HG02623 (cell line): ENCODE measurements around the gene SPACA9.

ENCODE experiments used
- ATAC-seq: cut with Tn5 transposase; IDR thresholded peaks from one replicate; pipeline ENCODE4 v1.9.1; 2021; ENCODE audit warnings: moderate library complexity; ENCODE audit not compliant: unreplicated experiment

The SPACA9 gene

DNA sequence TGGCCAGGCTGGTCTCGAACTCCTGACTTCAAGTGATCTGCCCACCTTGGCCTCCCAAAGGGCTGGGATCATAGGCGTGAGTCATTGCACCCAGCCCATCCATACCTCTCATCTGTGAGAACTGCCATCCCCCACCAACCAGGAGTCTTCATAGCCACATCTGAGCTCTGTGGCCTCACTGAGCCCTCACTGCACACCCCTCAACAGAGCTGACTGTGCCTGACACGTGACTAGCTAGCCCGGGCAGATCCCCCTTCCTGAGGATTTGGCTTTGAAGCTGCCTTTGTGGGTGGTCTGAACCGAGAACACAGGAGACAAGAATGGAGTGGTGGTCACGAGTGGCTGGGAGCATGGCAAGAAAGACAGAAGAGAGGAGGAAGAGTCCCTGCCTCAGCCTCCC is 16.2 kb upstream of the SPACA9 start:
- ATAC-seq = no peak

- ATAC-seq = no peak
Observed at GRCh38 chr9:132863096-132863495, 15.6 kb upstream of the SPACA9 start.

DNA sequence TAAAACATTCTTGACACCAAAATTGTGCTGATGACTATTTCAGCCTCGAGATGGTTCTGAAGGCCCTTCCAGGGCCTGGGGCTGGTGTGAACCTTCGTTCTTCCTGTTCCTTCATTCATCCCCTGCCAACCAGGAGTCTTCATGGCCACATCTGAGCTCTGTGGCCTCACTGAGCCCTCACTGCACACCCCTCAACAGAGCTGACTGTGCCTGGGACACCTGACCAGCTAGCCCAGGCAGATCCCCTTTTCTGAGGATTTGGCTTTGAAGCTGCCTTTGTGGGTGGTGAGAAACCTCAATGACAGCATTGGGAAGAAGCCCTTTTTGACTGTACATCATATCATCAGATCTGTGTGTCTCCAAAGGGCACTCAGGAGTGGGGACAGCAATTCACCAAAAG is 14.4 kb upstream of the SPACA9 start:
- ATAC-seq = no peak

DNA sequence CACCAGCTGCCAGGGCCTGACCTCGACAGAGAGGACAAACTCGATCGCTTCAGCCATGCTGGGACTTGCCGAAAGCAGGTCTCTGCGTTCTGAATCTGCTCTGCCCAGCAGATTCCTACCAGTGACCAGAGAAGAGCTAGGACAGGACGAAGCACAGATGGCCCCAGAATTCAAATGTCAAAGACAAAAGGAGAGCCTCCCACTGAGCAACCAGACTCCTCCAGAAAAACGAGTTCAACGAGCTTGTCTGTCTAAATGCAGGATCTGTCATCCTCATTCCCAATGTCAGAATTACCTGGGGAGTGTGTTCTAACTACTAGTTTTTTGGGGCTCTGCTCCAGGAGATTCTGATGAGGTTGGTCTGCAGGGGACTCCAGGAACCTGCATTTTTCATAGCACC is 14.0 kb upstream of the SPACA9 start:
- no peak for ATAC-seq

GRCh38 chr9:132866898-132867297 is 11.8 kb upstream of the SPACA9 start:
- no peak for ATAC-seq

- ATAC-seq = no peak
Observed at GRCh38 chr9:132869266-132869665, 9.4 kb upstream of the SPACA9 start.

GRCh38 chr9:132873403-132873802 is 5.3 kb upstream of the SPACA9 start:
- no peak for ATAC-seq

DNA sequence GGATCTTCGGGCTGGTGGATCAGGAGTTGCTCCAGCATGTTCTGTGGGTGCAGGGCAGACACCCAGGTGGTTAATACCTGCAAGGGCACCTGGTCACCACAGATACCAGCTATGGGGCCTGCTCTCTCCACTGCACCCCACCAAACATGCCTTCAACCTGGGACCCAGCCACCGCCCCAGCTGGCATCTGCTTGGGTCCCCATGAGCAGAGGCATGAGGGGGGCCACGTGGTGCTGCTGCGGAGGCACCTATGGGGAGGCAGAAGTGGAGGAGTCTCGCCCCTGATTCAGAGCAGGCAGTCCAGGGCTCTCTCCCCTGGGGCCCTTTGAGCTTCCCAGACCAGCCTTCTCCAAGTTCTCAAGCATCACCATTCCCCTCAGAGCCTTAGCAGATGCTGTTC is 3.5 kb upstream of the SPACA9 start:
- no peak for ATAC-seq

DNA sequence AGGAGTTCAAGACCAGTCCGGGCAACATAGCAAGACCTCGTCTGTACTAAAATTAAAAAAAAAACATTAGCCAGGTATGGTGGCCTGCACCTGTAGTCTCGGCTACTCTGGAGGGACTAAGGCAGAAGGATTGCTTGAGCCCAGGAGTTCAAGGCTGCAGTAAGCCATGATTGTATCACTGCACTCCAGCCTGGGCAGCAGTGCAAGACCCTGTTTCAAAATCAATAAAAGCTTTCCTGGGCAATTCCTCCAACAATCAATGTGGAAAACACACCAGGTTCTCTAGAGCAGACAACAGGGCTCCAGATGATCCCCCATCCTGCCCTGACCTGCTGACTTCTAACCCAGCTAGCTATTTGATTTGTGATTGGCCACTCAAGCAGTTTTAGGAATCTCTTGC is 1.8 kb upstream of the SPACA9 start:
- no peak for ATAC-seq

- no peak for ATAC-seq
Observed at GRCh38 chr9:132877458-132877823, 1.3 kb upstream of the SPACA9 start.

GRCh38 chr9:132877824-132878694 is 639 bp upstream of the SPACA9 start, which contains the start of gene AK8:
TSS of gene AK8 (minus strand) at chr9:132878284. CDS start at chr9:132878255, 29 bp downstream.
- ATAC-seq = peak; percentile 66

- no peak for ATAC-seq
Observed at GRCh38 chr9:132879457-132880323, 992 bp downstream of the SPACA9 start.

DNA sequence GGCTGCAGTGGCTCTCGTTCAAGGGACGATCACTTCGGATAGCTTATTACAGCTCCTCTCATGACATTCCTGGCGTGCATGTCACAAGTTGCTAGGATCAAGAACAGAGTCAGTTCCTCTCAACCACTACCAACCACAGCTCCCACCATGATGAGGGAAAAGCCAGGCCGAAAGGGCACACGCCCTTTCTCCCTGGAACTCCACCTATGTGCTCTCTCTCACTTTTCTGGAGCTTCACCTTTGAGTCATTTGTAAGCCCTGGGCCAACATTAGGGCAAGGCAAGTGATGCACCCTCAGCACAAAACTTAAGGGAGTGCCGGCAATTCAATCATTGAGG is 1.6 kb downstream of the SPACA9 start:
- no peak for ATAC-seq

DNA sequence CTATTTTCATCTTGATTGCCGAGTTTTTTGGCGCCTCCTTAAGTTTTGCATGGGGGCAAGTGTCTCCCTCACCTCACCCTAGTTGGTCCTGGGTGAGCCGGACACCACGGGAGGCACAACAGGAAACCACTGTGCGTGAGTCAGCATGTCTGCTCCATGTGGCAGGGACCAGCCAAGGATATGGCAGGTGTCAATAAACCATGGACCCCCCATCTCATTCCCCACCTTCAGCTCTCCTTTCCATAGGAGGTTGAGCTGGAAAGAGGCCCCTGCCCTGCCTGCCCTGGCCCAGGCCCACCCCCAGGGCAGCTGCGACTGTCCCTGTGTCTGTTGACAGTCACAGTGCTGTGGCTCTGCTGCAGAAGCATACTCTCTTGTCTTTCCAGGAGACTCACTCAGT is 3.1 kb downstream of the SPACA9 start:
- ATAC-seq = no peak

DNA sequence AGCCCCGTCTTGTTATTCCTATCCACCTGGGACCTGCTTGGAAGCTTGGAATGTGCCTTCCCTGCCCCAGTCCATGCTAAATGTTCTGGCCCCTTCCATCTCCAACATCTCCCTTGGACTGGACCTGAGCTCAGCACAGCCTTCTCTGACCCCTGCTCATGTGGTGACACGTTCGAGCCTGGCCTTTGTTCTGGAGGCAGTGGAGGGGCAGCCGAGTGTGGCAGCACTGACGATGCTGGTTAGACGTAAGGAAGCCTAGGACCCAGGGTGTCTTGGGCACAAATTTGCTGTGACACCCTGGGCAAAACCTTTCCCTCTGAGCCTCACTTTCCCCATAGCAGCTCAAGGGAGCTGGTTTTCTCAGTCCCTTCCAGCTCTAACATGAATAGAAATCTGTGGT is 3.9 kb downstream of the SPACA9 start:
- no peak for ATAC-seq

DNA sequence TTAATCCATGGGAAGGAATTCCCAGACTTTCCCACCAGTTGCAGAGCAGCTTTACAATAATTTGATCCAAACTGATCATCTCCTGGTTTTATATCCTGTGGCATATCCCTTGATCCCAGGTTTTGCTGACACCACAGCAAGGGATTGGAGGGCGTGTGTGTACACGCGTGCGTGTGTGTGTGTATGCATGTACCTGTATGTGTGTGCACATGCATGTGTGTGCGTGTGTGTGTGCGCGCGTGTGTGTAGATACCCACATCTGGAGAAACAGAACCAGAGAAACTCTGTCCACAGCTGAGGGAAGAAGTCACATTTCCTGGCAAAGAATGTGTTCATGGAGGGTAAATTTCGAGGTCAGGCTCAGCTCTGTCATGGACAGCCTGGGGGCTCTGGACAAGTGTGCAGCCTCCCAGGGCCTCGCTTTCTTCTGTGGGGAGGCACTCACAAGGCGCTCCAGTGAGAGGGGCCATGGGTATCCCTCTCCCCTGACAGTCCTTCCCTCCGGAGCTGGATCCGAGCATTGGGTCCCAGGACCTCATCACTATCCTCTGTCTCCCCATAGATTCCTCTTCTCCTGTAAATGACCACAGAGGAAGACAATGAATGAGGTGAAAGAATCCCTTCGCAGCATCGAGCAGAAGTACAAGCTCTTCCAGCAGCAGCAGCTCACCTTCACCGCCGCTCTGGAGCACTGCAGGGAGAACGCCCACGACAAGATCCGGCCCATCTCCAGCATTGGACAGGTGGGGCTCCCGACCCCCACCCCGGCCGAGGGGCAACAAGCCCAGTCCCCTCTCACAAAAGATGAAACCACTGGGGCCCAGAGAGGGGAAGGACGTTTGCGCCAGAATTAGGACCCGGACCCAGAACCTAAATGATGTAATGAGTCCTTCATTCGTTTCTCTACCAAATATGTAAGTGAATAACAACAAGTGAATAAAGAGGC is 4.9 kb downstream of the SPACA9 start:
- ATAC-seq = no peak

DNA sequence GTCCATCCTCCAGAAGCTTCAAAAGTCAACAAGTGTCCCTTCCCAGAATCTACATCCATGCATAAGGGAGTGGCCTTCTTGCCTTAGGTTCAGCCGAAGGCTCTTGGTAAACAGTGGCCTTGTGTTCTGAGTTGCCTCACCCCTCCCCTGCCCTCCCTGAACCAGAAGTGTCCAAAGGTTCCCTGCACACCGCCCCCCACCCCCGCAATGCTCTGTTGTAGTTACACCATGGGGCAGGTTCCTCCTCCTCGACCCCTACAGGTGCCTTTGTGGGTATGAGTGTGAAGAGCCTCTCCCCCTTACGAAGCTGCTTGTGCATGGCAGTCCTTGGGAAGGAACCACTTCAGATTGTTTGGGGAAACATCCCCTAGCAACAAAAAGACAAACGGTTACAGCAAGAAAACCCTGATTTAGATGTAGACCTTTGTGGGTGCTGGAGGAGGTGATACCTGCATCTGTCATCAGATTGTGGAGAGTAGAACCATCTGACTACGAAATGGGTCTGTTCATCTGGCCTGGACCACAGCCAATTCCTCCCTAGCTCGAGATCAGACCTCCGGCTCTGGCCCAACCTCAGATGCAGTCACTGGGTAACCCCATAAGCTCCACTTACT is 7.1 kb downstream of the SPACA9 start:
- ATAC-seq = no peak

DNA sequence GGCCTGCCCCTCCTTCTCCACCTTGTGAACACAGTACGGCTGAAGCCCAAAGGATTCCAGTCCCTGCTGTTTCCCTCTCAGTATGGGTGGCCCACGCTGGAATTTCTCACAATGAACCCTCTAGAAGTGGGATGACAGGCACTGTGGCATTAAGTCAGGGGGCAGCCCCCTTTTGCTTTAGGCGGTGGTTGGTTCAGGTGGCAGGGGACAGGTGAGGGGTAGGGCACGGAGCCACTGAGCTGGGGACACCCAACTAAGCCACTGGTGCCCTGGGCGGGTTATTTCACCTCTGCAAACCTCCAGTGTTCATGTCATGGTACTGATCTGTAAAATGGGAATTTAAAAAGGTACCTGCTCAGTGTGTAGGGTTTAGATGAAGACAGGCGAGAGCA is 7.6 kb downstream of the SPACA9 start:
- no peak for ATAC-seq

- no peak for ATAC-seq
Observed at GRCh38 chr9:132887181-132888120, 8.8 kb downstream of the SPACA9 start.

DNA sequence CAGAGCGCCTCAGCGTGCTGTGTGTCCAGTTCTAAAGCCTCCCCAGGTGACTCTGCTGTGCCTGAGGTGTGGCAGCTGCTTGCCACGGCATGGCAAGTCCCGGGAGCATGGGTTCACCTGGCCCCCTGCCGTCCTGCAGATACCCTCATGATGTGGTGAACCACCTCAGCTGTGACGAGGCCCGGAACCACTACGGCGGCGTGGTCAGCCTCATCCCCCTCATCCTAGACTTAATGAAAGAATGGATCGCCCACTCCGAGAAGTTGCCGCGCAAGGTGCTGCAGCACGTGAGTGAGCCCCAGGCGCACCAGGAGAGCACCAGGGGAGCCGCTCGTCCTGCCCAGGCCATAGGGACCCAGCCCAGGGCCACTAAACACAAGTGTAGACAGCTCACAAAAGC is 9.5 kb downstream of the SPACA9 start:
- ATAC-seq = no peak
